HepG2 (cell line): ENCODE results near the gene XPR1. TPM values are rescaled to one million over a fixed set of nuclear protein-coding genes. Genes with fewer than 3 reads are reported as not detected.

ENCODE experiments used
- ATAC-seq: fragments of 200-7000 bp; cut with Tn5 transposase; 3 replicates; pipeline ENCODE4 v1.9.1; 2020; ENCODE audit warnings: mild to moderate bottlenecking, moderate library complexity
- BruUV-seq: library from RNA; stranded (reverse); fragments of 400-500 nt; replicated peaks from 2 replicates; lab custom pipeline; 2021; lab: Mats Ljungman, UMichigan
- CTCF ChIA-PET: fragments of 300-600 bp; formaldehyde crosslinking; extraction: SDS; loops from one replicate; lab custom pipeline; 2021; ENCODE audit warnings: low total read pairs, inconsistent platforms, low intra/inter-chr PET ratio; lab: Yijun Ruan, JAX
- POLR2A ChIA-PET: fragments of 350-600 bp; sonication (Branson Sonifier 250); formaldehyde crosslinking; loops from one replicate; lab custom pipeline; 2020; ENCODE audit warnings: antibody characterized with exemption, inconsistent platforms; lab: Yijun Ruan, JAX
- DNase-seq: peaks from one replicate; pipeline ENCODE4 v3.0.0-alpha.2; 2015; ENCODE audit warnings: low spot score
- FAIRE-seq: peaks from 3 replicates; lab custom pipeline; 2011; peaks lifted over from hg19 to GRCh38; lab: Jason Lieb, UNC
- H2AFZ ChIP-seq: one replicate; pipeline ENCODE4 v1.6.1; 2011; ENCODE audit warnings: low read length, inconsistent platforms
- H3K27ac ChIP-seq: fragments of 300-600 bp; 3 replicates; pipeline ENCODE4 v1.8.0; 2011; ENCODE audit warnings: mixed run types, mild to moderate bottlenecking, mixed read lengths, low read length, inconsistent platforms; ENCODE audit not compliant: insufficient read depth; ENCODE audit errors: extremely low read length
- H3K27me3 ChIP-seq, 2 experiments: fragments of 200-600 bp in 1 of 2; 2 replicates in 1 of 2; 3 replicates in 1 of 2; pipeline versions ENCODE4 v1.6.0 to v1.8.0; 2011; ENCODE audit warnings: low read length in 2 of 2, mild to moderate bottlenecking in 2 of 2, moderate library complexity in 2 of 2, inconsistent platforms in 1 of 2; ENCODE audit not compliant: insufficient read depth in 2 of 2, control insufficient read depth in 1 of 2
- H3K36me3 ChIP-seq, 2 experiments: fragments of 200-600 bp in 1 of 2; replicated peaks in 1 of 2; 2 replicates in 1 of 2; 3 replicates in 1 of 2; pipeline versions ENCODE4 v1.5.1 to v1.8.0; 2011; ENCODE audit warnings: low read length in 2 of 2, inconsistent platforms in 1 of 2; ENCODE audit not compliant: insufficient read depth in 2 of 2, control insufficient read depth in 1 of 2
- H3K4me1 ChIP-seq: 2 replicates; pipeline ENCODE4 v1.5.1; 2012; ENCODE audit warnings: low read length, inconsistent platforms; ENCODE audit not compliant: insufficient read depth
- H3K4me2 ChIP-seq: 2 replicates; pipeline ENCODE4 v1.6.0; 2011; ENCODE audit warnings: low read depth, low read length, inconsistent platforms
- H3K4me3 ChIP-seq, 3 experiments: fragments of 200-600 bp in 1 of 3; sonication (generic), shearing (Covaris generic) in 1 of 3; replicated peaks in 1 of 3; 2 replicates each; pipeline ENCODE4 v1.5.1; 2011 to 2016; ENCODE audit warnings: low read length in 3 of 3, inconsistent platforms in 2 of 3, low read depth in 2 of 3, mild to moderate bottlenecking in 2 of 3, control low read depth in 1 of 3, mixed read lengths in 1 of 3; ENCODE audit not compliant: insufficient read depth in 1 of 3
- H3K79me2 ChIP-seq: one replicate; pipeline ENCODE4 v1.6.1; 2011; ENCODE audit warnings: low read length, inconsistent platforms; ENCODE audit not compliant: insufficient read depth
- H3K9ac ChIP-seq: 2 replicates; pipeline ENCODE4 v1.6.0; 2011; ENCODE audit warnings: mild to moderate bottlenecking, low read depth, low read length, inconsistent platforms; ENCODE audit not compliant: insufficient read depth
- H3K9me3 ChIP-seq: 2 replicates; pipeline ENCODE4 v1.5.1; 2012; ENCODE audit warnings: mild to moderate bottlenecking, low read length
- H4K20me1 ChIP-seq: 2 replicates; pipeline ENCODE4 v1.6.0; 2011; ENCODE audit warnings: inconsistent platforms, mild to moderate bottlenecking, low read length, moderate library complexity; ENCODE audit not compliant: insufficient read depth
- CEBPB ChIP-seq: IDR thresholded peaks from 2 replicates; pipeline ENCODE4 v1.6.1; 2011; ENCODE audit warnings: low read depth, low read length, improper control_type of control experiment, borderline replicate concordance
- GABPA ChIP-seq, 2 experiments: IDR thresholded peaks; 2 replicates each; pipeline ENCODE4 v1.6.1; 2011 to 2016; ENCODE audit warnings: low read depth in 2 of 2, low read length in 1 of 2, missing biosample characterization in 1 of 2, missing genetic modification characterization in 1 of 2
- HNRNPH1 ChIP-seq: fragments of 200-400 bp; formaldehyde crosslinking; optimal IDR thresholded peaks from 2 replicates; pipeline ENCODE3; 2017; ENCODE audit warnings: mild to moderate bottlenecking, low read depth, low read length
- MAFF ChIP-seq: IDR thresholded peaks from 2 replicates; pipeline ENCODE4 v1.6.1; 2011; ENCODE audit warnings: low read depth, low read length, improper control_type of control experiment
- RFX1 ChIP-seq: fragments of 450-650 bp; IDR thresholded peaks from 2 replicates; pipeline ENCODE4 v1.6.1; 2017
- THAP7 ChIP-seq: sonication (generic); formaldehyde crosslinking; IDR thresholded peaks from 2 replicates; pipeline ENCODE4 v1.8.1; 2023; ENCODE audit warnings: mild to moderate bottlenecking, missing genetic modification reagents
- TRIM24 ChIP-seq: sonication (generic); formaldehyde crosslinking; IDR thresholded peaks from 2 replicates; pipeline ENCODE4 v1.8.0; 2022; ENCODE audit warnings: mild to moderate bottlenecking, missing genetic modification reagents
- ZBTB1 ChIP-seq: sonication (generic); formaldehyde crosslinking; IDR thresholded peaks from 2 replicates; pipeline ENCODE4 v1.4.0; 2020; ENCODE audit warnings: missing genetic modification reagents, borderline replicate concordance
- ZC3H4 ChIP-seq: sonication (generic); formaldehyde crosslinking; IDR thresholded peaks from 2 replicates; pipeline ENCODE4 v1.4.0; 2020; ENCODE audit warnings: missing genetic modification reagents, borderline replicate concordance
- ZFP1 ChIP-seq: IDR thresholded peaks from 2 replicates; pipeline ENCODE4 v1.6.1; 2016
- ZMYM3 ChIP-seq: sonication (generic); formaldehyde crosslinking; IDR thresholded peaks from 2 replicates; pipeline ENCODE4 v1.5.1; 2020; ENCODE audit warnings: mild to moderate bottlenecking, missing genetic modification reagents
- ZNF232 ChIP-seq: sonication (generic); formaldehyde crosslinking; IDR thresholded peaks from 2 replicates; pipeline ENCODE4 v1.4.0; 2020; ENCODE audit warnings: missing genetic modification reagents, borderline replicate concordance
- ZNF747 ChIP-seq: sonication (generic); formaldehyde crosslinking; IDR thresholded peaks from 2 replicates; pipeline ENCODE4 v1.8.1; 2023; ENCODE audit warnings: missing genetic modification reagents, mild to moderate bottlenecking, borderline replicate concordance
- ZNF776 ChIP-seq: sonication (generic); formaldehyde crosslinking; IDR thresholded peaks from 2 replicates; pipeline ENCODE4 v1.4.0; 2020; ENCODE audit warnings: mild to moderate bottlenecking, missing genetic modification reagents
- WGBS: methylation state at CpG from one replicate; pipeline ENCODE4 v1.1.6; 2017; ENCODE audit warnings: low lambda C conversion rate; 5-methylcytosine and 5-hydroxymethylcytosine counted together
- in situ Hi-C: cut with HindIII; loops from 2 replicates; pipeline ENCODE4 v1.10.0; 2017; ENCODE audit warnings: low pct_unique_long_range_greater_than_20kb; ENCODE audit not compliant: extremely low pct_ligation_motif_present
- intact Hi-C: fragments of 100-400 bp; cut with micrococcal nuclease; formaldehyde crosslinking; loops from one replicate; pipeline ENCODE4 v1.10.0; 2022; ENCODE audit not compliant: unreplicated experiment
- polyA plus RNA-seq, 8 experiments: library from polyadenylated mRNA; depleted of rRNA in 3 of 8; stranded (reverse) in 7 of 8; unstranded in 1 of 8; fragments of >200 nt; fragmentation: Illumina TruSeq in 4 of 8; extraction: Trizol in 4 of 8; gene quantifications; 2 replicates each; pipeline versions ENCODE4 v1.2.1 to v1.2.3, GENCODE V29; 2011 to 2016; ENCODE audit warnings: low read depth in 4 of 8, missing spikeins in 1 of 8, mixed read lengths in 1 of 8; ENCODE audit not compliant: insufficient read depth in 1 of 8
- total RNA-seq, 5 experiments: library from RNA; depleted of rRNA; stranded (reverse); fragments of >200 nt; fragmentation: Illumina TruSeq; extraction: Trizol; gene quantifications; 2 replicates each; pipeline ENCODE4 v1.2.3, GENCODE V29; 2016; ENCODE audit warnings: low read depth in 1 of 5
- TF ChIP-seq, protein P1 (sequence below): sonication (generic); formaldehyde crosslinking; IDR thresholded peaks from 2 replicates; pipeline ENCODE4 v1.4.0; 2020; ENCODE audit warnings: mild to moderate bottlenecking, missing genetic modification reagents
- TF ChIP-seq, protein P2 (sequence below): sonication (generic); formaldehyde crosslinking; IDR thresholded peaks from 2 replicates; pipeline ENCODE4 v1.5.0; 2020; ENCODE audit warnings: mild to moderate bottlenecking, missing genetic modification reagents

The XPR1 gene
- total and polyA plus RNA-seq, 2 of the 13 experiments (the other 11 are each of a cell fraction or from before 2014, with no cell fraction given): 22.3 to 23.6 TPM

DNA sequence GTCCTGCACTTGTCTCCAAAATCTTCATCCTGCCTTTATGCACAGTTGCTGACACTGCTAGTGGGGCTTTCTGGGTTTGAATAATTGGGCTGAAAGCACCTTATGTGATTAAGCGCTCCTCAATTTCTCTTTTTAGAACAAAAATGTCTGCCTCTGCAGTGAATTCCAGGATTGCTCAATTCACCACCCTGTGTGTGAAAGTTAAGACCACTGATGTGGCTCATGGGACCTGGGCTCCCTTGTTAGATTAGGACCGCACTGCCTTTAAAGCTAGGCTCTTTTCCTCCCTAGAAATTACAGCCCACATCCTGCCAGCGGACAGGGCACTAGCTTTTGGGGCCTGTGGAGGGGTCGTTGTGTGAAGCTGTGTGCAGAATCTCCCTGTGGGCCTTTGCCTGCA, 299.7 kb downstream of the XPR1 start:
- POLR2A ChIA-PET: interaction anchor here (0.6 kb wide), 1 partner anchor 1460 kb away, joined by 3 read pairs; the partner anchor contains the start of gene GLUL
- intact Hi-C loops (no loop called here), in situ Hi-C loops (no loop called here)
- TF ChIP-seq CEBPB (peak; percentile 53; the same call in 1 of the 2 replicates), ZFP1 (no peak)
- H2AFZ ChIP-seq: no peak overlapping the region
- CTCF ChIA-PET: no interaction called here
- no peaks in the 10 kb centered on the region for H3K79me2 ChIP-seq
- H4K20me1 ChIP-seq: no peaks in the 10 kb centered on the region
- H3K9me3 ChIP-seq: no peaks in the 10 kb centered on the region
- ATAC-seq (no peak), DNase-seq (no peak), FAIRE-seq (no peak)
- H3K27ac ChIP-seq: no peak overlapping the region
- H3K27me3 ChIP-seq: no peaks in the 10 kb centered on the region
- H3K4me3 ChIP-seq: no peak overlapping the region
- no peak overlapping the region for H3K4me2 ChIP-seq
- 53% methylated on average over 2 of the region's 4 CpGs for WGBS
- H3K4me1 ChIP-seq: peaks cover 57% of the 10 kb centered on the region
- BruUV-seq: no TSS peak
- H3K36me3 ChIP-seq: no peaks in the 10 kb centered on the region
- H3K9ac ChIP-seq: no peak overlapping the region

- Histone ChIP-seq H3K4me2 (no peak overlapping the region), H3K4me1 (peaks cover 51% of the 10 kb centered on the region), H3K9ac (no peak overlapping the region), H3K27me3 (no peaks in the 10 kb centered on the region), H4K20me1 (no peaks in the 10 kb centered on the region), H3K36me3 (no peaks in the 10 kb centered on the region), H3K4me3 (no peak overlapping the region), H2AFZ (no peak overlapping the region), H3K79me2 (no peaks in the 10 kb centered on the region), H3K27ac (no peak overlapping the region), H3K9me3 (no peaks in the 10 kb centered on the region)
- POLR2A ChIA-PET: no interaction called here
- no peak for FAIRE-seq
- ATAC-seq: no peak
- 72% methylated on average over 4 of the region's 4 CpGs for WGBS
- in situ Hi-C loops: no loop called here
- intact Hi-C loops: no loop called here
- no TSS peak for BruUV-seq
- CTCF ChIA-PET: no interaction called here
- no peak for DNase-seq
- TF ChIP-seq TRIM24: no peak
- TF ChIP-seq, protein P1, sequence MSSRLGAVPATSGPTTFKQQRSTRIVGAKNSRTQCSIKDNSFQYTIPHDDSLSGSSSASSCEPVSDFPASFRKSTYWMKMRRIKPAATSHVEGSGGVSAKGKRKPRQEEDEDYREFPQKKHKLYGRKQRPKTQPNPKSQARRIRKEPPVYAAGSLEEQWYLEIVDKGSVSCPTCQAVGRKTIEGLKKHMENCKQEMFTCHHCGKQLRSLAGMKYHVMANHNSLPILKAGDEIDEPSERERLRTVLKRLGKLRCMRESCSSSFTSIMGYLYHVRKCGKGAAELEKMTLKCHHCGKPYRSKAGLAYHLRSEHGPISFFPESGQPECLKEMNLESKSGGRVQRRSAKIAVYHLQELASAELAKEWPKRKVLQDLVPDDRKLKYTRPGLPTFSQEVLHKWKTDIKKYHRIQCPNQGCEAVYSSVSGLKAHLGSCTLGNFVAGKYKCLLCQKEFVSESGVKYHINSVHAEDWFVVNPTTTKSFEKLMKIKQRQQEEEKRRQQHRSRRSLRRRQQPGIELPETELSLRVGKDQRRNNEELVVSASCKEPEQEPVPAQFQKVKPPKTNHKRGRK (CRISPR knock-in tag): no peak
- no peak for TF ChIP-seq RFX1
- no peak for TF ChIP-seq THAP7
- TF ChIP-seq ZNF232: no peak
- TF ChIP-seq HNRNPH1: no peak
- TF ChIP-seq, protein P2, sequence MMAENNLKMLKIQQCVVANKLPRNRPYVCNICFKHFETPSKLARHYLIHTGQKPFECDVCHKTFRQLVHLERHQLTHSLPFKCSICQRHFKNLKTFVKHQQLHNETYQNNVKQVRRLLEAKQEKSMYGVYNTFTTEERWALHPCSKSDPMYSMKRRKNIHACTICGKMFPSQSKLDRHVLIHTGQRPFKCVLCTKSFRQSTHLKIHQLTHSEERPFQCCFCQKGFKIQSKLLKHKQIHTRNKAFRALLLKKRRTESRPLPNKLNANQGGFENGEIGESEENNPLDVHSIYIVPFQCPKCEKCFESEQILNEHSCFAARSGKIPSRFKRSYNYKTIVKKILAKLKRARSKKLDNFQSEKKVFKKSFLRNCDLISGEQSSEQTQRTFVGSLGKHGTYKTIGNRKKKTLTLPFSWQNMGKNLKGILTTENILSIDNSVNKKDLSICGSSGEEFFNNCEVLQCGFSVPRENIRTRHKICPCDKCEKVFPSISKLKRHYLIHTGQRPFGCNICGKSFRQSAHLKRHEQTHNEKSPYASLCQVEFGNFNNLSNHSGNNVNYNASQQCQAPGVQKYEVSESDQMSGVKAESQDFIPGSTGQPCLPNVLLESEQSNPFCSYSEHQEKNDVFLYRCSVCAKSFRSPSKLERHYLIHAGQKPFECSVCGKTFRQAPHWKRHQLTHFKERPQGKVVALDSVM (CRISPR knock-in tag): no peak
- TF ChIP-seq ZNF747: no peak
- TF ChIP-seq ZNF776 (CRISPR knock-in tag): no peak
- TF ChIP-seq GABPA (IDR thresholded peaks at IDR 0.05; ENCODE audit: low read depth, low read length): no peak
- TF ChIP-seq GABPA (CRISPR knock-in tag; IDR thresholded peaks at IDR 0.05; ENCODE audit: low read depth): no peak
- no peak for TF ChIP-seq MAFF
- TF ChIP-seq ZC3H4: no peak
- TF ChIP-seq ZMYM3: no peak
- TF ChIP-seq ZBTB1 (CRISPR knock-in tag): no peak
These were observed 300.6 kb downstream of the XPR1 start for GRCh38 chr1:180932378-180932777.
